ENCODE results near the gene P2RX1.

P2RX1 gene

GRCh38 chr17:3848229-3848835 is 67.9 kb downstream of the P2RX1 start:
- DNase-seq: no peak

- DNase-seq: no peak
Measured at GRCh38 chr17:3847165-3847670, 69.0 kb downstream of the P2RX1 start.
